Measurements from ENCODE around the gene CHCHD5. TPM values are rescaled to one million over a fixed set of nuclear protein-coding genes. Genes with fewer than 3 reads are reported as not detected.
"Not testable (repeated sequence)": the region's sequence is repeated elsewhere in the genome, so short reads cannot be mapped to it uniquely, and the experiment has no call there.

Gene CHCHD5
- total RNA-seq: 10 to 100 TPM; 34.8 to 37.5 TPM

GRCh38 chr2:112584134-112584890 lies at the start of gene CHCHD5:
CHCHD5 (plus strand) TSS chr2:112584609; CDS start chr2:112584648, 39 bp downstream.
- no peaks in the 10 kb centered on the region for H3K9me3 Mint-ChIP-seq
- ChIA-PET POLR2A (interaction anchor here (0.6 to 2.7 kb wide), 7 partner anchors 10 to 104 kb away, joined by 3 to 13 read pairs (median 5); partner anchors contain the start of gene SLC20A1), CTCF (interaction anchor here (0.8 to 2.6 kb wide), 10 partner anchors 9 to 143 kb away, joined by 3 to 9 read pairs (median 4); no protein-coding TSS in a partner anchor)
- DNase-seq (peak; percentile 98), ATAC-seq (peak; percentile 88)
- peak within 1 kb of the TSS; percentile 93 for H3K4me3 Mint-ChIP-seq
- H3K36me3 Mint-ChIP-seq (ENCODE audit: low read depth): peaks cover 22% of the 10 kb centered on the region
- no peak for TF ChIP-seq CTCF (IDR thresholded peaks at IDR 0.05)
- intact Hi-C loops (cut with micrococcal nuclease): loop anchor here (5.0 kb wide), 2 partner anchors 102 to 307 kb away; partner anchors contain the start of genes TTL and ZC3H6
- peak within 1 kb of the TSS; percentile 99 for H3K27ac Mint-ChIP-seq
- peaks cover 31% of the 10 kb centered on the region for H3K4me1 Mint-ChIP-seq (ENCODE audit: low read depth)
- no peaks in the 10 kb centered on the region for H3K27me3 Mint-ChIP-seq

- Mint-ChIP-seq H3K4me1 (ENCODE audit: low read depth) (no peaks in the 10 kb centered on the region), H3K4me3 (no peak overlapping the region), H3K9me3 (no peaks in the 10 kb centered on the region), H3K36me3 (ENCODE audit: low read depth) (peaks cover 8% of the 10 kb centered on the region), H3K27ac (no peak overlapping the region), H3K27me3 (no peaks in the 10 kb centered on the region)
- no peak for TF ChIP-seq CTCF (IDR thresholded peaks at IDR 0.05)
- DNase-seq: no peak
- POLR2A ChIA-PET: no interaction called here
- no peak for ATAC-seq
- CTCF ChIA-PET: no interaction called here
- intact Hi-C loops (cut with micrococcal nuclease): no loop called here
These were observed 49.6 kb upstream of the CHCHD5 start for GRCh38 chr2:112534826-112535225.

- H3K9me3 Mint-ChIP-seq; CTCF ChIA-PET; H3K4me3 Mint-ChIP-seq; H3K4me1 Mint-ChIP-seq (ENCODE audit: low read depth); DNase-seq; POLR2A ChIA-PET; intact Hi-C loops (cut with micrococcal nuclease); ATAC-seq; H3K27ac Mint-ChIP-seq; H3K36me3 Mint-ChIP-seq (ENCODE audit: low read depth); H3K27me3 Mint-ChIP-seq: not testable (repeated sequence)
These were observed 47.7 kb upstream of the CHCHD5 start for GRCh38 chr2:112536665-112537064.

GRCh38 chr2:112539306-112539705 lies 45.1 kb upstream of the CHCHD5 start:
- Mint-ChIP-seq H3K4me1 (ENCODE audit: low read depth) (peaks cover 10% of the 10 kb centered on the region), H3K36me3 (ENCODE audit: low read depth) (no peaks in the 10 kb centered on the region), H3K27me3 (no peaks in the 10 kb centered on the region), H3K4me3 (no peak overlapping the region), H3K27ac (no peak overlapping the region), H3K9me3 (no peaks in the 10 kb centered on the region)
- intact Hi-C loops (cut with micrococcal nuclease): no loop called here
- no peak for TF ChIP-seq CTCF (IDR thresholded peaks at IDR 0.05)
- no peak for DNase-seq
- ATAC-seq: no peak
- POLR2A ChIA-PET: no interaction called here
- CTCF ChIA-PET: no interaction called here

GRCh38 chr2:112540906-112541305 lies 43.5 kb upstream of the CHCHD5 start:
- intact Hi-C loops (cut with micrococcal nuclease): loop anchor here (10.0 kb wide), 1 partner anchor 56 kb away; the partner anchor contains the start of gene TTL
- Mint-ChIP-seq H3K4me1 (ENCODE audit: low read depth) (peaks cover 20% of the 10 kb centered on the region), H3K36me3 (ENCODE audit: low read depth) (peaks cover 3% of the 10 kb centered on the region), H3K27me3 (no peaks in the 10 kb centered on the region), H3K27ac (no peak overlapping the region), H3K9me3 (no peaks in the 10 kb centered on the region), H3K4me3 (no peak overlapping the region)
- TF ChIP-seq CTCF (IDR thresholded peaks at IDR 0.05): no peak
- DNase-seq (no peak), ATAC-seq (no peak)
- CTCF ChIA-PET: interaction anchor here (1.1 kb wide), 1 partner anchor 185 kb away, joined by 4 read pairs; no protein-coding TSS in a partner anchor
- POLR2A ChIA-PET: no interaction called here
